ENCODE results near the gene TNIP2. TPM values are rescaled to one million over a fixed set of nuclear protein-coding genes. Genes with fewer than 3 reads are reported as not detected.

The TNIP2 gene
- total and polyA plus RNA-seq, 2 of the 8 experiments (the other 6 are each of a cell fraction or from before 2014, with no cell fraction given), result 23.7 to 37.7 TPM

- H4K8ac ChIP-seq (ENCODE audit: extremely low read depth, insufficient read depth, low read length), result no peak overlapping the region
- H2BK15ac ChIP-seq (ENCODE audit: low read length), result no peak overlapping the region; the same call in 1 of the 2 replicates
- peak overlapping the region; percentile 6 for H4K91ac ChIP-seq (replicated peaks; ENCODE audit: insufficient read length, low read length)
- no peak overlapping the region for H3K4ac ChIP-seq (replicated peaks; ENCODE audit: insufficient read length, low read depth, low read length)
- H3K4me2 ChIP-seq (ENCODE audit: insufficient read depth in 1 of 2, low read depth in 2 of 2, low read length in 2 of 2), result peak overlapping the region; percentile 54 to 77
- TF ChIP-seq E2F6 (IDR thresholded peaks at IDR 0.05) (peak; percentile 58), CTBP2 (IDR thresholded peaks at IDR 0.05; ENCODE audit: borderline replicate concordance, insufficient read depth, insufficient read length, low read length) (no peak), MAX (IDR thresholded peaks at IDR 0.05) (peak; percentile 70), EP300 (IDR thresholded peaks at IDR 0.05; ENCODE audit: borderline replicate concordance in 1 of 2, low read depth in 2 of 2, low read length in 2 of 2) (no peak)
- H2BK120ac ChIP-seq (replicated peaks; ENCODE audit: low read depth, low read length), result no peak overlapping the region
- peak overlapping the region; percentile 84; the same call in 1 of the 2 replicates for H2BK12ac ChIP-seq (ENCODE audit: low read depth, low read length)
- peaks cover 0 to 9% (median 5%) of the 10 kb centered on the region in 4 experiments; a peak in 5 of 7 replicates for H3K4me1 ChIP-seq (replicated peaks in 1 of 4; ENCODE audit: control insufficient read depth in 3 of 4, insufficient read depth in 4 of 4, low read length in 3 of 4)
- 73% methylated on average over 19 of the region's 25 CpGs; no CpG with 5 or more reads in 1 of the 2 experiments for WGBS, 2 experiments (ENCODE audit: extremely low coverage in 1 of 2, insufficient coverage in 1 of 2, insufficient read length in 1 of 2, insufficient replicate concordance in 2 of 2, low coverage in 1 of 2, low lambda C conversion rate in 2 of 2, missing lambda C conversion rate in 1 of 2)
- no peak overlapping the region for H2AK5ac ChIP-seq (ENCODE audit: low read depth, low read length)
- H3K14ac ChIP-seq (ENCODE audit: insufficient read length), result no peak overlapping the region
- H3K9me3 ChIP-seq (ENCODE audit: insufficient read depth in 2 of 2, low read depth in 1 of 2, low read length in 1 of 2), result no peaks in the 10 kb centered on the region
- H3K23ac ChIP-seq (ENCODE audit: insufficient read length), result no peak overlapping the region
- H3K18ac ChIP-seq (ENCODE audit: extremely low read depth, low read length), result peak overlapping the region; percentile 90
- CTCF ChIA-PET (ENCODE audit: partially characterized antibody), result interaction anchor here (0.5 to 1.0 kb wide), 2 partner anchors 38 to 615 kb away, joined by 3 to 4 read pairs; no protein-coding TSS in a partner anchor
- H3K79me2 ChIP-seq (ENCODE audit: control insufficient read depth in 1 of 2, insufficient read depth in 2 of 2, low read length in 2 of 2), result peaks cover 0 to 16% of the 10 kb centered on the region in 2 experiments; a peak in 2 of 4 replicates
- H4K5ac ChIP-seq (ENCODE audit: insufficient read length, low read depth, low read length), result peak overlapping the region; percentile 91
- DNase-seq (ENCODE audit: low read depth in 1 of 2, low spot score in 2 of 2) (no peak), FAIRE-seq (no peak)
- H3K27me3 ChIP-seq (replicated peaks in 1 of 4; ENCODE audit: control insufficient read depth in 3 of 4, extremely low read depth in 1 of 4, insufficient read depth in 3 of 4, low read length in 3 of 4), result no peaks in the 10 kb centered on the region; a peak in 1 of 7 replicates
- peaks cover 0 to 3% (median 0%) of the 10 kb centered on the region in 4 experiments; a peak in 1 of 8 replicates for H3K36me3 ChIP-seq (ENCODE audit: control insufficient read depth in 2 of 4, insufficient read depth in 4 of 4, low read length in 3 of 4)
- H2BK5ac ChIP-seq (ENCODE audit: low read depth, low read length), result peak overlapping the region; percentile 35; the same call in 1 of the 2 replicates
- peaks cover 0 to 11% of the 10 kb centered on the region in 2 experiments for H4K20me1 ChIP-seq (replicated peaks in 1 of 2; ENCODE audit: control insufficient read depth in 1 of 2, insufficient read depth in 2 of 2, low read length in 2 of 2)
- peak overlapping the region; percentile 99 for H2AFZ ChIP-seq (ENCODE audit: low read length)
- no peak overlapping the region for H2BK20ac ChIP-seq (ENCODE audit: low read length)
- no peak overlapping the region for H3K9ac ChIP-seq (replicated peaks in 1 of 4; ENCODE audit: extremely low read depth in 1 of 4, low read depth in 3 of 4, low read length in 3 of 4)
- peaks cover 15% of the 10 kb centered on the region for H3K79me1 ChIP-seq (ENCODE audit: low read depth, low read length)
- H3K23me2 ChIP-seq (ENCODE audit: low read depth, low read length), result peaks cover 13% of the 10 kb centered on the region; the same call in 1 of the 2 replicates
- H3K27ac ChIP-seq (ENCODE audit: low read depth, low read length), result no peak overlapping the region
- no peak overlapping the region for H3K56ac ChIP-seq (replicated peaks; ENCODE audit: insufficient read length, low read depth, low read length)
- POLR2A ChIA-PET (ENCODE audit: partially characterized antibody), result interaction anchor here (1.0 to 3.6 kb wide), 5 partner anchors 12 to 178 kb away, joined by 4 to 25 read pairs (median 5); no protein-coding TSS in a partner anchor
- H3K4me3 ChIP-seq (ENCODE audit: extremely low read depth in 1 of 4, insufficient read depth in 2 of 4, low read depth in 3 of 4, low read length in 4 of 4), result peak overlapping the region in 2 of 4 experiments; percentile 12 to 52; a peak in 4 of 8 replicates
Observed at GRCh38 chr4:2756691-2757350, 685 bp upstream of the TNIP2 start.
